Fibroblast of lung (primary cell): Measurements from ENCODE around the gene GOLGA8B.

Experiments used
- CTCF ChIP-seq, 2 donors: IDR thresholded peaks in 1 of 2; conservative IDR thresholded peaks in 1 of 2; 1 replicate in 1 of 2; 2 replicates in 1 of 2; pipeline ENCODE4 v1.5.1; 2011 to 2012; ENCODE audit warnings: low read length in 2 of 2, control low read depth in 1 of 2, inconsistent platforms in 1 of 2, low read depth in 1 of 2, mild to moderate bottlenecking in 1 of 2
- EZH2 ChIP-seq: IDR thresholded peaks from 2 replicates; pipeline ENCODE4 v1.5.1; 2012; ENCODE audit warnings: low read length, control low read depth, mild to moderate bottlenecking; ENCODE audit errors: missing control alignments

- TF ChIP-seq CTCF (conservative IDR thresholded peaks at IDR 0.05 in 1 of 2, IDR thresholded peaks at IDR 0.05 in 1 of 2; ENCODE audit: low read depth in 1 of 2, low read length in 2 of 2) (no peak), EZH2 (no peak)
Measured at GRCh38 chr15:34613997-34614396, 30.5 kb upstream of the GOLGA8B start.
